Esophagus squamous epithelium (tissue), 4 donors: ENCODE results near the gene ACTMAP.

Source experiments
- POLR2A ChIP-seq, 4 donors: fragments of 450-650 bp; IDR thresholded peaks; one replicate each; pipeline ENCODE4 v1.6.1; 2017; ENCODE audit warnings: antibody characterized with exemption in 4 of 4, mild to moderate bottlenecking in 4 of 4, moderate library complexity in 3 of 4
- TF ChIP-seq, protein P1 (sequence below), 6 experiments: fragments of 450-650 bp in 4 of 6; fragments of 200-600 bp in 2 of 6; sonication (generic) in 2 of 6; IDR thresholded peaks; one replicate each; pipeline ENCODE4 v1.5.1; 2016 to 2019; ENCODE audit warnings: antibody characterized with exemption in 6 of 6, mild to moderate bottlenecking in 4 of 6, moderate library complexity in 4 of 6

DNA sequence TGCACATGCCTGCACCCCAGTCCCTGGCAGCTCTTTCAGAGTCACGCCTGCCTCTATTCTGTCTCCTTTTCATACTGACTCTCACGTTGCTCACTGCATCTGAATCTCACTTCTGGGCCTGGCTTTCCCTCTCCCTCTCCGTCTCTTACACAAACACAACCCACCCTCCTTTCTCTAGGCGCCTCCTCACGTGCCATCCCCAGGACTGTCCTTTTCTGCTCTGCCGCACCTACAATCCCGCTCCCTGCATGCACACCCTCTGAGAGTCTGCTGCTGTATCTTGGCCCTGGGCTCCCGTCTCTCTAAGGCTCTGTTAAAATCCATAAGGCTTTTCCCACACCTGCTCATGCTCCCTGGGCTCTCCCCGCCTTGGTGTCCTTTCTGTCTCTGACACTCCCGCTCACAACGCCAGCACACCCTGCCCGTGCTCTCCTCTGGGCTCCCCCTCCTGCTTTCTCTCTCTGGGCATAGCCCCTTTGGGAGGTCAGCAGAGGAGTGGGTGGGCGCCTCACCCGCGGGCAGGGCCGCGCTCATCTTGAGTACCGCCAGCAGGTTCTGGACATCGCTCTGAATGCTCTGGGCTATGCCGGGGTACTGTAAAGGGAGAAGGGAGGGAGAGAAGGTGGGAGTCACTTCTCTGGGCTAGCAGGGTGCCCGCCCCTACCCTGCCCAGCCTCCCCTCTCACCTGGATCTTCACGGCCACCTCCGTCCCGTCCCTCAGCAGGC is 47.1 kb downstream of the ACTMAP start:
- TF ChIP-seq, protein P1, sequence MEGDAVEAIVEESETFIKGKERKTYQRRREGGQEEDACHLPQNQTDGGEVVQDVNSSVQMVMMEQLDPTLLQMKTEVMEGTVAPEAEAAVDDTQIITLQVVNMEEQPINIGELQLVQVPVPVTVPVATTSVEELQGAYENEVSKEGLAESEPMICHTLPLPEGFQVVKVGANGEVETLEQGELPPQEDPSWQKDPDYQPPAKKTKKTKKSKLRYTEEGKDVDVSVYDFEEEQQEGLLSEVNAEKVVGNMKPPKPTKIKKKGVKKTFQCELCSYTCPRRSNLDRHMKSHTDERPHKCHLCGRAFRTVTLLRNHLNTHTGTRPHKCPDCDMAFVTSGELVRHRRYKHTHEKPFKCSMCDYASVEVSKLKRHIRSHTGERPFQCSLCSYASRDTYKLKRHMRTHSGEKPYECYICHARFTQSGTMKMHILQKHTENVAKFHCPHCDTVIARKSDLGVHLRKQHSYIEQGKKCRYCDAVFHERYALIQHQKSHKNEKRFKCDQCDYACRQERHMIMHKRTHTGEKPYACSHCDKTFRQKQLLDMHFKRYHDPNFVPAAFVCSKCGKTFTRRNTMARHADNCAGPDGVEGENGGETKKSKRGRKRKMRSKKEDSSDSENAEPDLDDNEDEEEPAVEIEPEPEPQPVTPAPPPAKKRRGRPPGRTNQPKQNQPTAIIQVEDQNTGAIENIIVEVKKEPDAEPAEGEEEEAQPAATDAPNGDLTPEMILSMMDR (IDR thresholded peaks at IDR 0.05): no peak
- no peak for TF ChIP-seq POLR2A (IDR thresholded peaks at IDR 0.05)
